ENCODE measurements around the gene ZNF574.

The ZNF574 gene

DNA sequence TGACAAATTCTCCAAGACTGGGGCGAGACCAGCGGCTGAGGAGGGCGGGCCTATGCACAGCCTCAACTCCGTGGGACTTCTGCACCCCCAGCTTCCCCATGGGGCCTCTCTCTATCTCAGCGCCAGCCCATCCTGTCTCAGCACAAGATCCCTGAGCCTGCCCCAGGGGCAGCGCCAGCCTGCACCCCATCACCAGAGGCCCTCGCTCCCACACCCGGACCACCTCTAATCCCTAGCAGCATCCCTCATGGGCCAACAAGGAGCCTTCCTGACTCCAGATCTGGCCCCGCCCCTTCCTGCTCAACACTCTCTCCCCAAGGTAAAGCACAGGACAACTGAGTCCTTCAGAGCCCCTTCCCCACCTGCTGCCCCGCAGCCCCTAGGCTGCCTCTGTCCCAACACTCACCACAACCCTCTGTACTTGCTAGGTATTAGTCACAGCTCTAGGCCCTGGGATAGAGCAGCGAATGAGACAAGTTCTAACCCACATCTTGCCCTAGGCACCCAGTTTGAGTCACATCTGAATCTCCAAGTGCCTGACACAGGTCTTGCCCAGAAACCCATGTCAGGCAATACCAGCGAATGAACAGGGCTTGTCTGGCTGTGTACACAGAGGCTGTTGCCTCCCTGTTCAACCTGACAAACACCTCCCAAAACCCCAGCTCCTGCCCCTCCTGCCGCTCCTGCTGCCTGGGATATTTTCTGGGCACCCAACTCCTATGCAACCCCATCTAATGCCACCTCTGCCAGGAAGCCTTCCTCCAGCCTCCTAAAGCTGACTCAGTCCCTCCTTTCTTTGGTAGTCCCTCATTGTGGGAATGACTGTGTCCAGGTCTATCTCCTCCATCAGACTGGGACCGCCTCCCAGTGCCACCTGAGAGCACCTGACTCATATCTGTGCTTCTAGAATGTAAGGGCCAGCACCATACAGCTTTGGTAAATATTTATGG lies 24.5 kb upstream of the ZNF574 start:
- H3K4me1 Mint-ChIP-seq: peaks cover 20% of the 10 kb centered on the region
- H3K27me3 Mint-ChIP-seq: no peaks in the 10 kb centered on the region
- H3K9me3 Mint-ChIP-seq: no peaks in the 10 kb centered on the region
- DNase-seq (peak; percentile 20 to 53), ATAC-seq (peak; percentile 95)
- peak overlapping the region in 1 of 2 donors; percentile 86 for H3K27ac Mint-ChIP-seq
- no peak overlapping the region for H3K4me3 Mint-ChIP-seq

DNA sequence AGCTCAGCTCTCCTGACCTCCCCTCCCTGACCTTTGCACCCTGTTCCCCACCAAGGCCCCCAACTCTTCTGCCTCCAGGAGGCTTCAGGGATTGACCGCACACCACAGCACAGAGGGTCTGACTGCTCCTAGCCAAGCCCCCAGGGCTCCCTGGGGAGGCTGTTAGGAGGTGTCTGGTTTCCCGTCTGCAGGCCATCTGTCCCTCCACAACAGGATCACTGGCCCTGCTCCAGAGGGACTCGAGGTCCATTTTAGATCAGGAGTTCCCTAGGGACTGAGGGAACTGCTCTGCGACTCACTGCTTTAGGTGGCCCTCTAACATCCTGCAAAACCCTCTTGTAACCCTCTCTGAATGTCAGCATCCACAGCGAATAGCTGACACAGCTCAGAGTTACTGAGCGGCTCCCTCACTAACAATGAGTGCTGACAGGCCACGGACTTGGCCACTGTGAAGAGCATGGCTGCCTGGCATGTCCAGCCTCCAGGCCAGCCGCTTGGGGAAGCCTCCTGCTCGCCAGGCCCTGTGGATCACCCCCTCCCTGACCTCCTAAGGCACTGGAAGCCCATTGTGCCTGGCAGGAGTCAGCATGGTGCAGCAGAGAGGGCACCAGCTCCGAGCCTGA lies 23.6 kb upstream of the ZNF574 start:
- DNase-seq: no peak
- no peaks in the 10 kb centered on the region for H3K27me3 Mint-ChIP-seq
- H3K27ac Mint-ChIP-seq: no peak overlapping the region
- no peak for ATAC-seq
- peaks cover 20% of the 10 kb centered on the region for H3K4me1 Mint-ChIP-seq
- no peak overlapping the region for H3K4me3 Mint-ChIP-seq
- H3K9me3 Mint-ChIP-seq: no peaks in the 10 kb centered on the region

DNA sequence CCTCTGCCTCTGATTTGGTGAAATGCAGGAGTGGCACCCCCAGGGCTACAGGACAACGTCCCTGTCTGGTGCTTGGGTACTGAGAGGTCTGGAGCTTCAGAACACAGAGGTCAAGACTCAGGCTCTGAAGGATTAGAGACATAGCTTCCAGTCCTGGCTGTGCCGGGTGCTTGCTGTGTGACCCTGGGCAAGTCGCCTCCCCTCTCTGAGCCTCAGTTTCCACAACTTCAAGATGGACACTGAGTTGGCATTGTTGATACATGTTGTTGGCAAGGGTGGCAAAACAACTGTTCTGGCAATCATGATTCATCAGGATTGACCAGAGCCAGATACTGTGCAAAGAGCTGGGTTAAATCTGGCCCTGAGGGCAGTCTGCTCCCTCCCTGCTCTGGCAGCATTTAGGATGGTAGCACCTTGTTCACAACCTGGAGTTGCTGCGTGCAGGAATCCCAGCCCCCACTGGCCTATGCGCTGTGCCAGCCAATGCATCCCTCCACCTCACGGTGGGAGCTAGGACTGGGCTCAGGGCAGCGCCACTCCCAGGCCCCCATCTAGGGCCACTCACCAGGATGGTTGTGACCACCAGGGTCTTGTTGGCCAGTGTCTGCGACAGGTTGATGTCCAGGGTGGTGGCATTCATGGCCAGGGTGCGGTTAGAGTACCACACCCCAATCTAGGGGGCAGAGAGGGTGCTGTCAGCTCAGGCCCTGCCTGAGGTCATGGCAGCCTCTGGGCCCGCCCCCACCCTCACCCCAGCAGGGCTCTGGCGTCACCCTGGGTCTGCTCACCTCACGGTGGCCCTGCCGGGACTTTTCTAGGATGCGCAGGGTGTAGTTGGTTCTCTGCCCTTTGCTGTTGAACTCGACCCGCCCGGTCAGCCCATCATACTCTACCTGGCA lies 22.7 kb upstream of the ZNF574 start:
- DNase-seq (no peak), ATAC-seq (no peak)
- no peak overlapping the region for H3K27ac Mint-ChIP-seq
- no peaks in the 10 kb centered on the region for H3K9me3 Mint-ChIP-seq
- H3K4me1 Mint-ChIP-seq: peaks cover 20% of the 10 kb centered on the region
- no peak overlapping the region for H3K4me3 Mint-ChIP-seq
- H3K27me3 Mint-ChIP-seq: no peaks in the 10 kb centered on the region

DNA sequence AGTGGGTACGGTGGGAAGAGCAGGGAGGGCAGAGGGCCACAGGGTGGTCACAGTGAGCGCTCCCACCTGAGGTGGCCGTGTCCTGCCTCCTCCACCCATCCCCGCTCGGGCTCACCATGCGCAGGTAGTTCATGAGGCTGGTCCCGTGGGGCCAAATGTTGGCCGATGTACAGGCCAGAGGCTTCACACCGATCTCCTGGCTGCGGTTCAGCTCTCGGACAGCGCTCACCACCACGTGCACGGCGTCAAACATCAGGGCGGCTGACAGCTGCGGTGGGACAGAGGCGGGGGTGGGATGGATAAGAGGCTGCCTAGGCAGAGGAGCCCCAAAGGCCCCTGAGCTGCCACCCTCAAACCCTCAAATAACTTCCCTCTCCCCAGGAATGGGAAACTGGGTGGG lies 21.8 kb upstream of the ZNF574 start:
- H3K4me1 Mint-ChIP-seq: peaks cover 14% of the 10 kb centered on the region
- no peak overlapping the region for H3K4me3 Mint-ChIP-seq
- ATAC-seq: no peak
- no peak overlapping the region for H3K27ac Mint-ChIP-seq
- no peaks in the 10 kb centered on the region for H3K27me3 Mint-ChIP-seq
- DNase-seq: no peak
- H3K9me3 Mint-ChIP-seq: no peaks in the 10 kb centered on the region

DNA sequence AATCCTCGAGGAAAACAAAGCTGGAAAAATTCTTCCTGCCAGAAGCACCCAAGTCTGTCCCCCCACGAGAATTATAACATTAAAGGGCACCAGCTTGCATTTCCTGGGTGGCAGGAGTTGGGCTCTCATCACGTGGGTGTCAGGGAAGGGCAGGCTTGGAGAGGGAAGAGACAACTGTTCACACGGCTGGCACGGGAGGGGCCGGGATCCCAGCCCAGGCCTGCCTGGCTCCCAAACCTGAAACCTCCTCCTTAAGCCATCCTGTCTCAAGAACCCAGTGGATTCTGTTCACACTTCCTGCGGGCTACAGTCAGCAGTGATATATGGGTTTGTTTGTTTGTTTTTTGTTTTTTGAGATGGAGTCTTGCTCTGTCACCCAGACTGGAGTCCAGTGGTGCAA lies 18.1 kb upstream of the ZNF574 start:
- Mint-ChIP-seq H3K4me3 (no peak overlapping the region), H3K27ac (no peak overlapping the region), H3K4me1 (no peaks in the 10 kb centered on the region)

DNA sequence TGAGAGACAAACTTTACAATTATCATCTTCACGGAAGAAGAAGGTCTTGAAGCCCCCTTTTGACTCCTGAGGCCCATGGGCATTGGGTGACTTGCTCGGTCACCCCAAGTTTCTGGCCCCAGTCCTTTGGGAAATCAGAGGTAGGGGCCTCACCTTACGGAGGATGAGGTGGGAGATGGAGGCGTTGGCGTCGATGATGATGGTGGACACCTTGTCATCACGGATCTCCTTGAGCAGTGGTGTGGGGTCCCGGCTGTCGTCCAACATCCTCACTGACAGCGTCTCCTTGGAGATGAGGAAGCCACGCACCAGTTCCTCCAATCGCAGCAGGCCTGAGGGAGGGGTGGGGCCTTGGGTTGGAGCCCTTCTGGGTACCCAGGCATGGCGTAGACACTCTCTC lies 16.8 kb upstream of the ZNF574 start:
- no peak for ATAC-seq
- Mint-ChIP-seq H3K4me3 (no peak overlapping the region), H3K27me3 (peaks cover 2% of the 10 kb centered on the region), H3K4me1 (no peaks in the 10 kb centered on the region), H3K27ac (no peak overlapping the region), H3K9me3 (no peaks in the 10 kb centered on the region)
- DNase-seq: no peak

More for the DNA sequence above, 18.1 kb upstream of the ZNF574 start:
- no peak for ATAC-seq
- no peak for DNase-seq
- no peaks in the 10 kb centered on the region for H3K27me3 Mint-ChIP-seq
- no peaks in the 10 kb centered on the region for H3K9me3 Mint-ChIP-seq

DNA sequence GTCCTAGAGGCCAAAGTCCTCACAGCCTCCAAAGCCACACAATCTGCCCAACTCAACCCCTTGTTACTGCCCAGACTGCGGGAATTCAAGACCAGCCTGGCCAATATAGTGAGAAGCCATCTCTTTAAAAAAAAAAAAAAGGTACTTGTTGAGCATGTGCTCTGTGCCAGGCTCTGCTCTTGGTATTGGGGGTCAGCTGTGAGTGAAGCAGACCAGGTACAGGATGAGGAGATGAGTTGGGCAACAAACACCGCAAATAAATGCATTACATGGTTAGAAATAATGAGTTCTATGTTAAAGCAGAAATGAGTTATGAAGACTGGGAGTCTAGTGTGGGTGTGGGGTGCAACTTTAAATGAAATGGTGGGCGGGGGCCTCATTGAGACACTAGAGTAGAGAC lies 15.8 kb upstream of the ZNF574 start:
- Mint-ChIP-seq H3K9me3 (no peaks in the 10 kb centered on the region), H3K4me3 (no peak overlapping the region), H3K27me3 (peaks cover 11% of the 10 kb centered on the region), H3K4me1 (no peaks in the 10 kb centered on the region), H3K27ac (no peak overlapping the region)
- ATAC-seq (no peak), DNase-seq (no peak)

DNA sequence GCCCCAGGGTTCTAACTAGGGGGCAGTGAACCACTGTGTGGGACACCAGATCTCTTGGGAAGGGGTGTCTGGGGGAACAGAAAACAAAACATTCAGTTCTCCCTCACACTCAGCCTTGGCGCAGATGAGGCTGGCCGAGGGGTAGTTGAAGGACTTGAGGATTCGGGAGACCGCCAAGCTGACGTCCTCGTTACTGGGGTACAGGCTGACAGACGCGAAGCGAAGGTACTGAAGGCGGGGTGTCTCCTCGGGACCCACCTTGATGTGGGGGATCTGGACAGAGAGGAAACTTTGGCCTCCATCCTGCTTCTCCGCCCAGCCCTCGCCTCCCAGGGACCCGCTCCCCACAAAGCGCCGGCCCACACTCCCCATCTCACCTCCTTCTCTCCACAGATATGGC lies 13.6 kb upstream of the ZNF574 start:
- Mint-ChIP-seq H3K9me3 (no peaks in the 10 kb centered on the region), H3K4me1 (no peaks in the 10 kb centered on the region), H3K27me3 (peaks cover 17% of the 10 kb centered on the region), H3K27ac (peak overlapping the region in 1 of 2 donors; percentile 35), H3K4me3 (no peak overlapping the region)
- DNase-seq: no peak
- no peak for ATAC-seq

DNA sequence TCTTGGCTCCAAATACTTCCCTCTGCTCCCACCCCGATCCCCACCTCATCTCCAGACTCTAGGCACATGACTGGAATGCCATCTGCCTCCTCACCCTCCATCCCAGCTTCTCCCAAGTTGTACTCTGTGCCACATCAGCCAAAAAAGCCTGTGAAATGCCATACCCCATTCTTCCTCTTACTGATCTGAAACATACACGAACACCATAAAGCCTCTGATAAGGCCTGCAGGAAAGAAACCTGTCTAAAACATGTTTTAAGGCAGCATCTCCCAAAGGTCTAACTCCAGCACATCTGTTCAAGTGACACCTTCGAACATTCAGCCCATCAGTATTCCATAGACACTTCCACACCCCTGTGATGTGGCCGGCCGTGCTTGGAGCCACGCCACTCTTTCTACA lies 11.5 kb upstream of the ZNF574 start:
- no peaks in the 10 kb centered on the region for H3K9me3 Mint-ChIP-seq
- DNase-seq (no peak), ATAC-seq (no peak)
- H3K27me3 Mint-ChIP-seq: peaks cover 17% of the 10 kb centered on the region
- H3K4me3 Mint-ChIP-seq: no peak overlapping the region
- no peaks in the 10 kb centered on the region for H3K4me1 Mint-ChIP-seq
- H3K27ac Mint-ChIP-seq: no peak overlapping the region

DNA sequence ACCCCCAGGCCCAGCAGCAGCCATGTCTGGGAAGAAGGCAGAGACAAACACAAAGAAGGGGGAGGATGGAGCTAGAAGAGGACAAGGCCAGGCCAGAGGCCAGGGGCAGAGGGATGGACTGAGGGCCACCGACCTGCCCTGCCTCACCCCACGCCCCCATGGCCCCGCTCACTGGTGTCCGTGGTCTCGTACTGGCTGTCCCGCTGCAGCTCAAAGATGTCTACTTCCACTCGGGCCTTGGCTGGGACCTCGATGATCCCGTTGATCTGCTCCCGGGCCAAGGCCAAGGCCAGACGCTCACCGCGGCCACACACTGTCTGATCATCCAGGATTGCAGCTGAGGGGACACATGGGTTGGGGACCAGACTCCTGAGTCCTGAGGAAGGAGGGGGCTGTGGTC lies 10.9 kb upstream of the ZNF574 start:
- Mint-ChIP-seq H3K27me3 (peaks cover 18% of the 10 kb centered on the region), H3K4me3 (no peak overlapping the region), H3K4me1 (no peaks in the 10 kb centered on the region), H3K27ac (no peak overlapping the region), H3K9me3 (no peaks in the 10 kb centered on the region)
- ATAC-seq (no peak), DNase-seq (no peak)

DNA sequence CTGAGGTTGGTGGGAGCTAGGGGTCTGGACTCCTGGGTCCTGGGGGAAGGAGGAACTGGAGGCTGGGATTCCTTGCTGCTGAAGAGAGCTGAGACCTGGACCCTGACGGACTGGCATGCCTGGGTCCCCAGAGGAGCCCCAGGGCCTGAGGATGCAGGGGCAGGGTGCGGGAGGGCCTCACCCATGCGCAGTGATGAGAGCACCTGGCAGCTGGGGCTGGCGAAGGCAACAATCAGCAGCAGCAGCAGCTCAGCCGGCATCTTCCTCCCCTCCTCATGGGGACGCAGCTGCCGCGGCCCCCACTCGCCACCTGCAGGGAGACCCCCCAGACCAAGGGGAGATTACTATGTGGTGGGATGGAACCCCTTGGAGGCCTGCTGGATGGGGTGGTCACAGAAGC lies 10.5 kb upstream of the ZNF574 start:
- Mint-ChIP-seq H3K9me3 (no peaks in the 10 kb centered on the region), H3K27ac (no peak overlapping the region), H3K4me3 (no peak overlapping the region), H3K27me3 (peaks cover 23% of the 10 kb centered on the region), H3K4me1 (no peaks in the 10 kb centered on the region)
- DNase-seq: no peak
- ATAC-seq: no peak

DNA sequence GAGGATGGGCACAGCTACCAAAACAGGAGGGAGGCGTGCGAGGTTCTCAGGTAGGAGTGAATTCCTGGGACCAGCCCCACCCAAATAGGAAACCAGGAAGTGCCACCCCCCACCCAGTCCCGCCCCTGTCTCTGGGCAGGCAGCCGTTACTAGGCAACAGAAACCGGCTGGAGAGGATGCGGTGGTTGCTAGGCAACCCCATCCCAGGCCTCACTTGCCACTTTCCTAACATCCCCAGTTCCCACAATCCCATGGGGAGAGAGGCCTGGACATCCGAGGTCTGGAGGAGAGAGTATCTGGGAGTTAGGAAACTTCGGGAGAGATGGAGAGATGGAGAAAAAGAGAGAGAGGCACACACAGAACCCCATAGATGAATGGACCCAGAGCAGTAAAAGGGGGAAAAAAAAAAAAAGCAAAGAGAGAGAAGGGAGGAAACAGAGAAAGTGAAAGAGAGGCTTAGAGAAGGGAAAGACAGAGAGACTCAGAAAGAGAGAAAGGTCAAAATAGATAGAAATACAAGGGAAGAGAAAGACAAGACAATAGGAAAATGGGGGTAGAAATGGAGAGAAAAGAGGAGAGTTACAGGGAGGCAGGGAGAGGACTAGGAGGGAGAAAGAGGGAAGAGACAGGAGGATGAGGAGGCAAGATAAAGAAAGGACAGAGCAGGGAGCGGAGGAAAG lies 9.8 kb upstream of the ZNF574 start:
- DNase-seq (no peak), ATAC-seq (no peak)
- Mint-ChIP-seq H3K27ac (no peak overlapping the region), H3K4me1 (no peaks in the 10 kb centered on the region), H3K27me3 (peaks cover 29% of the 10 kb centered on the region), H3K4me3 (no peak overlapping the region), H3K9me3 (no peaks in the 10 kb centered on the region)

DNA sequence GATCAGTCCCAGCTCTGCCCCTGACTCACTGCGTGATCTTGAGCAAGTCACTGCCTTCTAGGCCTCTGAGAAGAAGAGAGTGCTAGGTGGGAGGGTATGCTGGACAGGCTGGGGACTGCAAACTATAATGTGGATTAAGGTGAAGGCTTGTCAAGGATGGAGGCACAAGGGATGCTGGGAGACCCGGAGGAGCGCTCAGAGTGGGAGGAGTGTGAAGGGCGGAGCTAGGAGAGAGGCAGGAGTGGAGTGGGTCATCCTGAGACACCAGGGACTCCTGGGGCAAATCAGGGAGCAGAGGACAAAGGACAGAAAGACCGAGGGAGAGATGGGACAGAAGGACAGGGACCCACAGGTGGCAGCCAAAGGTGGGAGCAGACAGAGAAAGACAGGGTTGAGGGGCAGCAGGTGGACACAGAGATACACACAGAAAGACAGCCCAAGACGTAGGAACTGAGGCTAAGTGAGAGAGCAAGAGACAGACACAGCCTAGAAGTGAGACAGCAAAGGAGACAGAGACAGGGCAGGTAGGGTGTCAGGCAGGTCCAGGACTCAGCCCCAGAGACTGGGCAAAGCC lies 8.6 kb upstream of the ZNF574 start:
- peaks cover 29% of the 10 kb centered on the region for H3K27me3 Mint-ChIP-seq
- ATAC-seq (no peak), DNase-seq (no peak)
- no peaks in the 10 kb centered on the region for H3K4me1 Mint-ChIP-seq
- no peak overlapping the region for H3K4me3 Mint-ChIP-seq
- H3K9me3 Mint-ChIP-seq: no peaks in the 10 kb centered on the region
- no peak overlapping the region for H3K27ac Mint-ChIP-seq

DNA sequence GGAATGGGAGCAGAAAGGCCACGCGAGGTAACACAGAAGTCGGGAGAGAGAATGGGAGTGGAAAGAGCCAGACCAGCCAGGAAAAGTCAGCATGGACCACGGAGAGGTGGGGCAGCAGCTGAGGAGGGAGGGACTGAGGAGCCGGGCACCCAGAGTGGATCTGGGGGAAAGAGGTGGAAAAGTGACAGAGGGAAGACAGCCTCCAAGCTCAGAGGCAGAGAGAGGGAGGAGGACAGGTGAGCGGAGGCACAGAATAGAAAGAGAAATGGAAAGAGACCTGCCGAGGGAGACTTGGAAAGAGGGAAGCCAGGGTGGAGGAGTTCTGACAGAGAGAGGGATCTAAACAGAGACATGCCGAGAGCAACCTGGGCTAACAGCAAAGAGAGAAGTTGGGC lies 7.6 kb upstream of the ZNF574 start:
- Mint-ChIP-seq H3K4me3 (no peak overlapping the region), H3K27me3 (peaks cover 29% of the 10 kb centered on the region), H3K4me1 (no peaks in the 10 kb centered on the region), H3K27ac (no peak overlapping the region), H3K9me3 (no peaks in the 10 kb centered on the region)
- ATAC-seq (no peak), DNase-seq (no peak)
